SU-DHL-6 (cell line): ENCODE data around the gene MESP2.

Experiments used
- H2AFZ ChIP-seq: fragments of 200-600 bp; sonication (generic); 2 replicates; pipeline ENCODE4 v1.6.1; 2014; ENCODE audit warnings: low read depth, mild to moderate bottlenecking, moderate library complexity, mixed read lengths, antibody characterized with exemption, low read length; ENCODE audit not compliant: severe bottlenecking
- H3F3A ChIP-seq: fragments of 200-600 bp; shearing (Covaris generic); 2 replicates; pipeline ENCODE4 v1.6.0; 2016; ENCODE audit warnings: antibody characterized with exemption, mild to moderate bottlenecking; ENCODE audit not compliant: insufficient read depth
- H3K27ac ChIP-seq: fragments of 200-600 bp; sonication (generic); 2 replicates; pipeline ENCODE4 v1.5.1; 2016; ENCODE audit warnings: low read depth, mild to moderate bottlenecking, low read length, moderate library complexity, mixed read lengths
- H3K27me3 ChIP-seq: fragments of 200-600 bp; sonication (generic), shearing (Covaris generic); 2 replicates; pipeline ENCODE4 v1.6.0; 2014; ENCODE audit warnings: mild to moderate bottlenecking, low read length
- H3K36me3 ChIP-seq: fragments of 200-600 bp; sonication (generic); 2 replicates; pipeline ENCODE4 v1.6.1; 2014; ENCODE audit warnings: mild to moderate bottlenecking, low read length, mixed read lengths
- H3K4me2 ChIP-seq: fragments of 300-600, 200-600 bp; shearing (Covaris generic), sonication (generic); 2 replicates; pipeline ENCODE4 v1.6.0; 2014; ENCODE audit warnings: low read length, low read depth, mild to moderate bottlenecking; ENCODE audit not compliant: poor library complexity, severe bottlenecking
- H3K4me3 ChIP-seq: fragments of 200-600 bp; sonication (generic); 2 replicates; pipeline ENCODE4 v1.5.1; 2014; ENCODE audit warnings: antibody characterized with exemption, low read length, mild to moderate bottlenecking, mixed read lengths; ENCODE audit not compliant: insufficient read depth, poor library complexity, severe bottlenecking
- H3K79me2 ChIP-seq: fragments of 200-600 bp; sonication (generic); 2 replicates; pipeline ENCODE4 v1.6.1; 2014; ENCODE audit warnings: mild to moderate bottlenecking, low read length, moderate library complexity; ENCODE audit not compliant: insufficient read depth
- H3K9ac ChIP-seq: fragments of 200-600 bp; sonication (generic); 2 replicates; pipeline ENCODE4 v1.7.0; 2014; ENCODE audit warnings: mild to moderate bottlenecking, low read length
- H3K9me2 ChIP-seq: fragments of 200-600 bp; sonication (generic); replicated peaks from 2 replicates; pipeline ENCODE4 v1.6.1; 2014; ENCODE audit warnings: low read length; ENCODE audit not compliant: insufficient read depth
- H3K9me3 ChIP-seq: fragments of 200-600 bp; sonication (generic); 2 replicates; pipeline ENCODE4 v1.6.1; 2014; ENCODE audit warnings: low read length, mixed read lengths; ENCODE audit not compliant: insufficient read depth
- H4K20me1 ChIP-seq: fragments of 200-600 bp; sonication (generic); 2 replicates; pipeline ENCODE4 v1.6.1; 2014; ENCODE audit warnings: low read depth, mild to moderate bottlenecking, antibody characterized with exemption, low read length, moderate library complexity, mixed read lengths
- EZH2phosphoT487 ChIP-seq: fragments of 200-600 bp; sonication (generic), shearing (Covaris generic); conservative IDR thresholded peaks from 2 replicates; pipeline ENCODE4 v1.6.1; 2018; ENCODE audit warnings: mild to moderate bottlenecking, antibody characterized with exemption, low read length, moderate library complexity, mixed read lengths
- TF ChIP-seq, protein P1 (sequence below): fragments of 200-600 bp; sonication (generic); IDR thresholded peaks from one replicate; pipeline ENCODE4 v1.5.1; 2017; ENCODE audit warnings: antibody characterized with exemption, mild to moderate bottlenecking, low read length, moderate library complexity; ENCODE audit not compliant: insufficient read depth, poor library complexity, severe bottlenecking

The MESP2 gene

DNA sequence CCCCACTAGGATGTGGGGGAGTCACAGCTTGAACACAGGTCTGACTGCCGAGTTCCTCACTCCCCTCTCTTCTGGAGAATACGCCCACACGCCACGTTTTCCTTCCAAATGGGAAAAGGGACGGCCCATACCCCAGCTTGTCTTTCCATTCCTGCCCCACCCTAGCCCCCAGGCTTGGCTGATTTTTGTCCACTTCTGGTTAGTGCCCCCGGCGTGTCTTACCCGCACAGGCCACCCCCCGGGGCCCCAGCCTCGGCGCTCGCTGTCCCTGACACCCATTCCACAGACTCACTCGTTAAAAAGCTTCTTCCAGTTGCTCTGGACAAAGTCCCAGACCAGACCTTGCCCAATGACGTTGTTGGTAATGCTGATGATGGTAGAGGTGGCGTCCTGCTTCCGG lies 14.5 kb downstream of the MESP2 start:
- Histone ChIP-seq H3K9me2 (no peaks in the 10 kb centered on the region), H3K9me3 (no peaks in the 10 kb centered on the region), H3K79me2 (no peaks in the 10 kb centered on the region), H3K27ac (no peak overlapping the region), H2AFZ (no peak overlapping the region), H3K4me3 (no peak overlapping the region), H4K20me1 (no peaks in the 10 kb centered on the region), H3K36me3 (no peaks in the 10 kb centered on the region), H3K4me2 (no peak overlapping the region), H3K27me3 (no peaks in the 10 kb centered on the region), H3F3A (no peaks in the 10 kb centered on the region), H3K9ac (no peak overlapping the region)
- TF ChIP-seq, protein P1, sequence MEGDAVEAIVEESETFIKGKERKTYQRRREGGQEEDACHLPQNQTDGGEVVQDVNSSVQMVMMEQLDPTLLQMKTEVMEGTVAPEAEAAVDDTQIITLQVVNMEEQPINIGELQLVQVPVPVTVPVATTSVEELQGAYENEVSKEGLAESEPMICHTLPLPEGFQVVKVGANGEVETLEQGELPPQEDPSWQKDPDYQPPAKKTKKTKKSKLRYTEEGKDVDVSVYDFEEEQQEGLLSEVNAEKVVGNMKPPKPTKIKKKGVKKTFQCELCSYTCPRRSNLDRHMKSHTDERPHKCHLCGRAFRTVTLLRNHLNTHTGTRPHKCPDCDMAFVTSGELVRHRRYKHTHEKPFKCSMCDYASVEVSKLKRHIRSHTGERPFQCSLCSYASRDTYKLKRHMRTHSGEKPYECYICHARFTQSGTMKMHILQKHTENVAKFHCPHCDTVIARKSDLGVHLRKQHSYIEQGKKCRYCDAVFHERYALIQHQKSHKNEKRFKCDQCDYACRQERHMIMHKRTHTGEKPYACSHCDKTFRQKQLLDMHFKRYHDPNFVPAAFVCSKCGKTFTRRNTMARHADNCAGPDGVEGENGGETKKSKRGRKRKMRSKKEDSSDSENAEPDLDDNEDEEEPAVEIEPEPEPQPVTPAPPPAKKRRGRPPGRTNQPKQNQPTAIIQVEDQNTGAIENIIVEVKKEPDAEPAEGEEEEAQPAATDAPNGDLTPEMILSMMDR = no peak
- no peak for TF ChIP-seq EZH2phosphoT487

DNA sequence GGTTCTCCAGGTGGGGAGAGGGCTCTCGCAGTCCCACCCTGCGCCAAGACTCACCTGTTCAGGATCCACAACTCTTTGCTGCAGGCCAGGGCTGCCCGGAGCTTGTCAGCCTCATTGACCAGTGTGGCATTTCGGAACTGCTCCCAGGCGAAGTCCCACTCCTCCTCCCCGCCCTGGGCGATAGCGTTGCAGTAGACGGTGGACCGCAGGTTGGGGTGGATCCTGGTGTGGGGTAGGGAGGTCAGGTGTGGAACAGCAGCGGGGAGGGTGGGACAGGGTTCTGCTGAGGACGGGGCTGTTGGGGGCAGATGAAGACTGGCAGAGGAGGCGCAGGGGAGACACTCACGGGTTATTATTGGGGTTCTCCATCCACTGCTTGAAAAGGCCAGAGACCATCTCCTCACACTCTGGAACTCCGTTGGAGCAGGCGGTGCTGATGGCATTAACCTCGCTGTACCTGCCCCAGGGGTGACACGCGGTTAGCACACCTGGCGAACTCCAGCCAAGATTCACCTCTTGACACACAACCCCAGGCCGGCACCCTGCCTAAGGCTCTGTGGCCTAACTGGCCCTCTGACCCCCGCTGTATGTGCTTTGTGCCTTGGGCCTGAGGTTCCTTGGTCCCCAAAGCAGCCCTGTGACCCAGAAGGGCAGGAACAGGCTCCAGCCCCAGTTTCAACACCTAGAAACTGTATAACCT lies 16.1 kb downstream of the MESP2 start:
- H3K79me2 ChIP-seq = no peaks in the 10 kb centered on the region
- no peaks in the 10 kb centered on the region for H3K9me3 ChIP-seq
- H3K27ac ChIP-seq = no peak overlapping the region
- no peaks in the 10 kb centered on the region for H3K9me2 ChIP-seq
- no peaks in the 10 kb centered on the region for H3K27me3 ChIP-seq
- TF ChIP-seq EZH2phosphoT487 = no peak
- TF ChIP-seq, protein P1 = no peak
- no peak overlapping the region for H3K4me2 ChIP-seq
- no peaks in the 10 kb centered on the region for H3F3A ChIP-seq
- H3K4me3 ChIP-seq = no peak overlapping the region
- H2AFZ ChIP-seq = no peak overlapping the region
- H3K9ac ChIP-seq = no peak overlapping the region
- H3K36me3 ChIP-seq = no peaks in the 10 kb centered on the region
- H4K20me1 ChIP-seq = no peaks in the 10 kb centered on the region

DNA sequence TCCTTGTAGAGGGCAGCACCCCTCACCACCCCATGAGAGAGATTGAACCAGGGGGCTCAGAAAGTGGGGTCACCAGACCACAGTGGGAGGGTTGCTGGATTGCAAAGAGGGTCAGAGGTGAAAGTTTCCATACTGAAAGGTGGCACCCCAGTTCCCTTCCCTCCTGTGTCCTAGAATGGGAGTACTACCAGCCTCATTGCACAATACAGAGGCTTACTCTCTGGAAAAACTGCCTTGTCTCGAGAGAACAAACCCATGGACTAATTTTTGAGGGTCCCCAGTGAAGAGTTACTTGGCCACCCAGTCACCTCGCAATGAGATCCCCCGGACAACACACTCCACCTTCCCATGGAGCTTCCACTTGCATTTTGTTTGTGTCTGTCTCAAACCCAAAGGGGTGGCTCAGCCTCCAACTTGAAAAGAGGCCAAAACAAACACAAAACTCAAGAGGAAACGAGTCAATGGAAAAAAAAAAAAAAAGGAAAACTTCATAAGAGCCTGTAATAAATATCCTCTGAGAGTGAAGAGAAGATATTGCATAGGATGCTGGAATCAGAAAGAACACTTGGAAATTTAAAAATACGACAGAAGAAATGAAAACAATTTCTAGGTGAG lies 18.6 kb downstream of the MESP2 start:
- TF ChIP-seq, protein P1 = no peak
- no peak for TF ChIP-seq EZH2phosphoT487
- H3K27ac ChIP-seq = no peak overlapping the region
- H3K9me3 ChIP-seq = no peaks in the 10 kb centered on the region
- no peaks in the 10 kb centered on the region for H4K20me1 ChIP-seq
- no peak overlapping the region for H3K4me3 ChIP-seq
- no peak overlapping the region for H3K9ac ChIP-seq
- H3K4me2 ChIP-seq = no peak overlapping the region
- no peaks in the 10 kb centered on the region for H3F3A ChIP-seq
- no peaks in the 10 kb centered on the region for H3K79me2 ChIP-seq
- no peaks in the 10 kb centered on the region for H3K9me2 ChIP-seq
- no peaks in the 10 kb centered on the region for H3K27me3 ChIP-seq
- H2AFZ ChIP-seq = no peak overlapping the region
- no peaks in the 10 kb centered on the region for H3K36me3 ChIP-seq
